Mesenchymal stem cell (in vitro differentiated cells and primary cell): ENCODE data around the gene HOXC12.

ENCODE experiments used
- DNase-seq: peaks from one replicate; pipeline ENCODE4 v3.0.0-alpha.2; 2013
- H2AFZ ChIP-seq: one replicate; pipeline ENCODE4 v1.6.1; 2013; ENCODE audit warnings: low read depth, mild to moderate bottlenecking, control low read depth, inconsistent platforms, low read length, moderate library complexity
- H2AK5ac ChIP-seq: 2 replicates; pipeline ENCODE4 v1.6.1; 2013; ENCODE audit warnings: low read length, moderate library complexity, mild to moderate bottlenecking, inconsistent platforms; ENCODE audit not compliant: severe bottlenecking
- H2BK120ac ChIP-seq: one replicate; pipeline ENCODE4 v1.6.1; 2013; ENCODE audit warnings: low read depth, mild to moderate bottlenecking, inconsistent platforms, low read length, moderate library complexity
- H2BK12ac ChIP-seq, 2 experiments: one replicate each; pipeline ENCODE4 v1.6.1; 2013; ENCODE audit warnings: inconsistent platforms in 2 of 2, low read length in 2 of 2, mild to moderate bottlenecking in 2 of 2, moderate library complexity in 2 of 2, control low read depth in 1 of 2
- H2BK15ac ChIP-seq: one replicate; pipeline ENCODE4 v1.6.1; 2013; ENCODE audit warnings: mild to moderate bottlenecking, low read depth, inconsistent platforms; ENCODE audit not compliant: poor library complexity, severe bottlenecking
- H2BK5ac ChIP-seq: 2 replicates; pipeline ENCODE4 v1.6.1; 2013; ENCODE audit warnings: low read depth, mild to moderate bottlenecking, low read length, control low read depth, inconsistent platforms; ENCODE audit not compliant: poor library complexity, severe bottlenecking
- H3K14ac ChIP-seq, 2 experiments: one replicate each; pipeline ENCODE4 v1.6.1; 2013; ENCODE audit warnings: inconsistent platforms in 2 of 2, low read length in 2 of 2, control low read depth in 1 of 2, mild to moderate bottlenecking in 1 of 2, moderate library complexity in 1 of 2
- H3K18ac ChIP-seq, 2 experiments: one replicate each; pipeline ENCODE4 v1.6.1; 2013; ENCODE audit warnings: inconsistent platforms in 2 of 2, low read length in 2 of 2, control low read depth in 1 of 2, low read depth in 1 of 2, mild to moderate bottlenecking in 1 of 2
- H3K23ac ChIP-seq, 2 experiments: one replicate each; pipeline ENCODE4 v1.6.1; 2013; ENCODE audit warnings: inconsistent platforms in 2 of 2, low read length in 2 of 2, mild to moderate bottlenecking in 2 of 2, moderate library complexity in 2 of 2, control low read depth in 1 of 2
- H3K27ac ChIP-seq: 2 replicates; pipeline ENCODE4 v1.5.1; 2013; ENCODE audit warnings: mild to moderate bottlenecking, moderate library complexity, low read length, control low read depth, inconsistent platforms; ENCODE audit not compliant: poor library complexity, severe bottlenecking
- H3K27me3 ChIP-seq, 2 experiments: 2 replicates each; pipeline versions ENCODE4 v1.6.1 to v1.7.0; 2013; ENCODE audit warnings: low read length in 2 of 2, mild to moderate bottlenecking in 2 of 2, moderate library complexity in 2 of 2, control low read depth in 1 of 2, inconsistent platforms in 1 of 2; ENCODE audit not compliant: control insufficient read depth in 1 of 2, insufficient read depth in 1 of 2
- H3K36me3 ChIP-seq, 2 experiments: 2 replicates each; pipeline versions ENCODE4 v1.6.1 to v1.7.0; 2013; ENCODE audit warnings: low read length in 2 of 2, control low read depth in 1 of 2, inconsistent platforms in 1 of 2, low read depth in 1 of 2, mild to moderate bottlenecking in 1 of 2; ENCODE audit not compliant: insufficient read depth in 2 of 2, control insufficient read depth in 1 of 2
- H3K4ac ChIP-seq, 2 experiments: one replicate each; pipeline ENCODE4 v1.6.1; 2013; ENCODE audit warnings: inconsistent platforms in 2 of 2, low read length in 2 of 2, mild to moderate bottlenecking in 2 of 2, moderate library complexity in 2 of 2, control low read depth in 1 of 2, low read depth in 1 of 2
- H3K4me1 ChIP-seq: 2 replicates; pipeline ENCODE4 v1.6.1; 2013; ENCODE audit warnings: low read depth, low read length, control low read depth; ENCODE audit not compliant: control insufficient read depth, insufficient read depth
- H3K4me2 ChIP-seq: 2 replicates; pipeline ENCODE4 v1.6.1; 2013; ENCODE audit warnings: low read length, mild to moderate bottlenecking, inconsistent platforms; ENCODE audit not compliant: poor library complexity, severe bottlenecking
- H3K4me3 ChIP-seq, 2 experiments: 2 replicates each; pipeline versions ENCODE4 v1.5.1 to v1.7.0; 2013; ENCODE audit warnings: low read length in 2 of 2, mild to moderate bottlenecking in 2 of 2, control low read depth in 1 of 2, low read depth in 1 of 2; ENCODE audit not compliant: insufficient read depth in 1 of 2
- H3K79me1 ChIP-seq: replicated peaks from 2 replicates; pipeline ENCODE4 v1.6.1; 2013; ENCODE audit warnings: mild to moderate bottlenecking, control low read depth, low read length, inconsistent platforms; ENCODE audit not compliant: poor library complexity, severe bottlenecking
- H3K9ac ChIP-seq: 2 replicates; pipeline ENCODE4 v1.7.0; 2013; ENCODE audit warnings: mild to moderate bottlenecking, low read length, moderate library complexity
- H3K9me3 ChIP-seq: 2 replicates; pipeline ENCODE4 v1.7.0; 2013; ENCODE audit warnings: mild to moderate bottlenecking, low read length; ENCODE audit not compliant: control insufficient read depth
- H4K8ac ChIP-seq: one replicate; pipeline ENCODE4 v1.6.1; 2013; ENCODE audit warnings: inconsistent platforms, mild to moderate bottlenecking, low read length, moderate library complexity
- H4K91ac ChIP-seq: one replicate; pipeline ENCODE4 v1.6.1; 2013; ENCODE audit warnings: mild to moderate bottlenecking, low read length, inconsistent platforms
- WGBS: methylation state at CpG from one replicate; pipeline ENCODE4 v1.1.7; 2013; ENCODE audit warnings: mixed read lengths; 5-methylcytosine and 5-hydroxymethylcytosine counted together

HOXC12 gene

DNA sequence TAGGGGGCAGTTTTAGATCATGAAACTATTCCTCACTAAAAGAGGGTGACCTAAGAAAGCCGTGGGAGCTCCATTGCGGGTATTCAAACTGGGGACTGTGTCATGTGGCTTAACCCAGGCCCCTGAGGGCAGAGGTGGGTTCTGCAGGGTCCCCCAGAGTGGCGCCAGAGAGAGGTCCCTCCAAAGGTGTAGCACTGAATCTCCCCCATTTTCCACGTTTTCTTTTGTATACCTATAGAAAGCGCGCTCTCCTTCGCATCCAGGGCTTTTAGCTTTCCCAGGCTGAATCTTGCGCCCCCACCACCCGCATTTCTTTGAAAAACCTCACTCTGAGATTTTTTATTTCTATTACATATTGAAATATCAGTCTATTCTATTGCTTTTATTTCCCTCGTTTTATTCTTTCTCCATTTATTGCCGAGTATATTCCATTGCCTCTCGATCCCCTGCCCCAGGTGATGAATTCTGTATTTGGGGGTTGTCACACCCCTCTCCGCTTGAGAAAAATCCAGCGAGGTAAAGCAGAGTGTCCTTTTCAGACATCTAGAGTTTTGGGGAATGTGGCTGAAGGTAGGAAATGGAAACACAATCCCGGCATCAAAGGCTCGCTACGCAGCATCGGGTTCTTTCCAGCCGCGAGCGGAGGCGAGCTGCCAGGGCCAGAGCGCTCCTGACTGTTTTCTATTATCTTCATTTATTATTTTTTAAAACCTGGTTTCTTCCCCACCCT, 16.9 kb upstream of the HOXC12 start:
- Histone ChIP-seq H2AFZ (no peak overlapping the region), H3K4me2 (no peak overlapping the region), H3K36me3 (peaks cover 0 to 2% of the 10 kb centered on the region in 2 experiments), H3K23ac (no peak overlapping the region), H3K4me3 (no peak overlapping the region), H4K91ac (no peak overlapping the region), H2BK15ac (no peak overlapping the region), H3K27ac (no peak overlapping the region), H4K8ac (no peak overlapping the region), H2BK5ac (no peak overlapping the region), H2AK5ac (no peak overlapping the region), H2BK12ac (no peak overlapping the region), H3K9me3 (no peaks in the 10 kb centered on the region), H3K27me3 (peaks cover 95 to 96% of the 10 kb centered on the region in 2 experiments), H3K4ac (no peak overlapping the region), H3K79me1 (no peaks in the 10 kb centered on the region), H2BK120ac (no peak overlapping the region), H3K9ac (no peak overlapping the region), H3K14ac (no peak overlapping the region), H3K18ac (no peak overlapping the region), H3K4me1 (peaks cover 13% of the 10 kb centered on the region)
- no peak for DNase-seq
- 27% methylated on average over 18 of the region's 23 CpGs for WGBS

DNA sequence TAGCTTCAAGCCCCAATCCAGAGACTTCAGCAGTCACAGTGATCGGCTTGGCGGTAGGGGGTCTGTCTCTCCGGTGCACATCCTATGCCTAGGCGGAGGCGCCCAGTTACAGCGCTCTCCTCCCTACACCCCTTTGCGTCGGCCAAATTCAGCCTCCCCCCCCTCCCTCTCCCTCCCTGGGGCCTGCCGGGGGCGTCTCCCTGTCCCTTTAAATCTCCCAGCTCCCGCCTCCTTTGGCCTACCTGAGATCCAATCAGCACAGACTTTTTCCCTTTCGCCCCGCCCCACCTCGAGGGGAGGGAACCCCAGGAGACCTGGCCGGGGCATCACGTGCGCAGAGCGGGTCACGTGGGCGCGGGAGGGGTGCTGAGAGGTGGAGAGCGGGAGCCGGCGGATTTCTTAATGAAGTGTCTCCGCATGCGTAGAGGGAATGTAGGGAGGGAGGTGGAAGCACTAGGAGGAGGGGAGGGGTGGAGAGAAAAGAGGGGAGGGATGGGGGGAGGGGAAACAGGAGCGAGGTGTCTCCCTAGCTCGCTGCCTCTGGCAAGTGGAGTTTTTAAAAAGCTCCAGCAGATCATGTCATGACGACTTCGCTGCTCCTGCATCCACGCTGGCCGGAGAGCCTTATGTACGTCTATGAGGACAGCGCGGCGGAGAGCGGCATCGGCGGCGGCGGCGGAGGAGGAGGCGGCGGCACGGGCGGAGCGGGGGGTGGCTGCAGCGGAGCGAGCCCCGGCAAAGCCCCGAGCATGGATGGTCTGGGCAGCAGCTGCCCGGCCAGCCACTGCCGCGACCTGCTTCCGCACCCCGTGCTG, 16.2 kb upstream of the HOXC12 start, which contains the start of gene HOXC13:
HOXC13 (plus strand) TSS at position 506 of the 815 bp plus-strand sequence; CDS start at position 582, 76 bp downstream.
- Histone ChIP-seq H3K9me3 (no peaks in the 10 kb centered on the region), H2BK15ac (no peak within 1 kb of the TSS), H3K36me3 (peaks cover 0 to 2% of the 10 kb centered on the region in 2 experiments), H3K9ac (no peak within 1 kb of the TSS), H4K91ac (no peak within 1 kb of the TSS), H3K4ac (no peak within 1 kb of the TSS), H3K4me1 (peaks cover 13% of the 10 kb centered on the region), H3K27me3 (peaks cover 90 to 96% of the 10 kb centered on the region in 2 experiments), H3K4me2 (peak within 1 kb of the TSS; percentile 17), H2BK5ac (no peak within 1 kb of the TSS), H3K14ac (no peak within 1 kb of the TSS), H3K18ac (no peak within 1 kb of the TSS), H2BK12ac (no peak within 1 kb of the TSS), H3K79me1 (no peaks in the 10 kb centered on the region), H3K23ac (peak within 1 kb of the TSS in 1 of 2 experiments; percentile 34), H4K8ac (no peak within 1 kb of the TSS), H2AFZ (no peak within 1 kb of the TSS), H2AK5ac (no peak within 1 kb of the TSS), H3K27ac (no peak within 1 kb of the TSS), H2BK120ac (no peak within 1 kb of the TSS), H3K4me3 (no peak within 1 kb of the TSS)
- DNase-seq = peak; percentile 25
- 5% methylated on average over 43 of the region's 56 CpGs for WGBS

DNA sequence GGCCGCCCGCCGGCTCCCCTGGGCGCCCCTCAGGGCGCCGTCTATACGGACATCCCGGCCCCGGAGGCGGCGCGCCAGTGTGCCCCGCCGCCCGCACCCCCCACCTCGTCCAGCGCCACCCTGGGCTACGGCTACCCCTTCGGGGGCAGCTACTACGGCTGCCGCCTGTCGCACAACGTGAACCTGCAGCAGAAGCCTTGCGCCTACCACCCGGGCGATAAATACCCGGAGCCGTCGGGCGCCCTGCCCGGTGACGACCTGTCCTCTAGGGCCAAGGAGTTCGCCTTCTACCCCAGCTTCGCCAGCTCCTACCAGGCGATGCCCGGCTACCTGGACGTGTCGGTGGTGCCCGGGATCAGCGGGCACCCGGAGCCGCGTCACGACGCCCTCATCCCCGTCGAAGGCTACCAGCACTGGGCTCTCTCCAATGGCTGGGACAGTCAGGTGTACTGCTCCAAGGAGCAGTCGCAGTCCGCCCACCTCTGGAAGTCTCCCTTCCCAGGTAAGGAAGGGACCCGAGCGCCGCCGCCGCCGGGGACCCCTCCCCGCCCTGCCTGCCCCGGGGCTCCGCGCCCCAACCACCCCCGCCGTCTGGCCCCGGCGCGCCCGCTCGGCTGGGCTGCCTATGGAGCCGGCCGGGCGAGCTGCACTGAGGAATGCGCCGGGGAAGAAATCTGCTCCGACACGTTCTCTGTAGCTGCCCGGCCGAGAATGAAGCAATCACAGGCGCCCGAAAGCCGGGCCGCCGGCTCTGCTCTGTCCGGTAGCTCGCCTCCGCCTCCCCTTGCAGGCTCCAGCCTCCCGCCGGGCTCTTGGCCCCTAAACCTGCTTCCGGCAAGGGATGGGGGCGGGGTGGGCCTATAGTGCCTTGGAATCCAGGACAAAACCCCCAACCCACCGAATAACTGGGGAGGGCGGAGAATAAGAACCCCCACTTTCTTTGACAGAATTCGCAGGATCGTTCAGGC, 15.3 kb upstream of the HOXC12 start:
- Histone ChIP-seq H2BK5ac (no peak overlapping the region), H3K23ac (peak overlapping the region in 1 of 2 experiments; percentile 34), H2BK12ac (no peak overlapping the region), H2AFZ (no peak overlapping the region), H3K9ac (no peak overlapping the region), H3K4me1 (peaks cover 13% of the 10 kb centered on the region), H4K8ac (no peak overlapping the region), H3K9me3 (no peaks in the 10 kb centered on the region), H2BK15ac (no peak overlapping the region), H3K4me2 (peak overlapping the region; percentile 13), H2AK5ac (no peak overlapping the region), H4K91ac (no peak overlapping the region), H3K18ac (no peak overlapping the region), H3K27ac (no peak overlapping the region), H3K27me3 (peaks cover 90 to 96% of the 10 kb centered on the region in 2 experiments), H3K79me1 (no peaks in the 10 kb centered on the region), H3K36me3 (peaks cover 0 to 2% of the 10 kb centered on the region in 2 experiments), H3K4me3 (no peak overlapping the region), H3K4ac (no peak overlapping the region), H2BK120ac (no peak overlapping the region), H3K14ac (no peak overlapping the region)
- 7% methylated on average over 83 of the region's 91 CpGs for WGBS
- peak; percentile 29 for DNase-seq
